ENCODE measurements around the gene ZNF649.
A peak's percentile ranks its signal among the peaks of the same experiment; 100 is the strongest.

The ZNF649 gene

GRCh38 chr19:51887522-51888498 is 17.0 kb downstream of the ZNF649 start, which contains the start of gene ZNF577:
Gene ZNF577 (minus strand): TSS chr19:51887951. CDS start chr19:51880382, 7,569 bp downstream.
- peak; percentile 88 for DNase-seq

- DNase-seq, result no peak
These were observed 20.1 kb downstream of the ZNF649 start for GRCh38 chr19:51884713-51885112.

GRCh38 chr19:51882518-51882917 is 22.3 kb downstream of the ZNF649 start:
- no peak for DNase-seq

- no peak for DNase-seq
These were observed 31.7 kb downstream of the ZNF649 start for GRCh38 chr19:51873097-51873496.

GRCh38 chr19:51861870-51862622 is 42.8 kb downstream of the ZNF649 start:
- no peak for DNase-seq

Data from NCI-H2171 treated with DMSO at 0.1 percent for 48 hours (cell line).